HG03060 (cell line): ENCODE results near the gene CHST12.

ENCODE experiments used
- ATAC-seq: cut with Tn5 transposase; IDR thresholded peaks from one replicate; pipeline ENCODE4 v1.9.1; 2021; ENCODE audit warnings: low read depth, moderate number of reproducible peaks; ENCODE audit not compliant: unreplicated experiment

CHST12 gene

GRCh38 chr7:2494191-2495130, 91.0 kb downstream of the CHST12 start:
- no peak for ATAC-seq

- ATAC-seq = no peak
Measured at GRCh38 chr7:2495418-2496299, 92.2 kb downstream of the CHST12 start.

GRCh38 chr7:2496375-2496774, 93.0 kb downstream of the CHST12 start:
- ATAC-seq = no peak

GRCh38 chr7:2497065-2497464, 93.7 kb downstream of the CHST12 start:
- no peak for ATAC-seq

- no peak for ATAC-seq
Measured at GRCh38 chr7:2497500-2498336, 94.3 kb downstream of the CHST12 start.
